Progenitor cell of endocrine pancreas (in vitro differentiated cells): ENCODE data around the gene ADAM12. TPM values are rescaled to one million over a fixed set of nuclear protein-coding genes. Genes with fewer than 3 reads are reported as not detected.

Experiments
- DNase-seq: peaks from one replicate; pipeline ENCODE4 v3.0.0; 2021; ENCODE audit warnings: low spot score; ENCODE audit not compliant: unreplicated experiment
- H3K27ac Mint-ChIP-seq: 2 replicates; pipeline ENCODE4 v1.8.0; 2021; ENCODE audit warnings: mild to moderate bottlenecking, moderate library complexity, mixed read lengths
- H3K27me3 Mint-ChIP-seq: 2 replicates; pipeline ENCODE4 v1.8.0; 2021; ENCODE audit warnings: mixed read lengths
- H3K36me3 Mint-ChIP-seq: 2 replicates; pipeline ENCODE4 v1.8.0; 2022; ENCODE audit warnings: mixed read lengths; ENCODE audit not compliant: insufficient read depth
- H3K4me1 Mint-ChIP-seq: 2 replicates; pipeline ENCODE4 v1.8.0; 2021; ENCODE audit warnings: low read depth, mixed read lengths
- H3K4me3 Mint-ChIP-seq: 2 replicates; pipeline ENCODE4 v1.8.0; 2021; ENCODE audit warnings: low read depth, mild to moderate bottlenecking, moderate library complexity, mixed read lengths
- H3K9me3 Mint-ChIP-seq: 2 replicates; pipeline ENCODE4 v1.8.0; 2021; ENCODE audit warnings: low read depth, mixed read lengths
- total RNA-seq: library from RNA; stranded (reverse); gene quantifications from 2 replicates; pipeline ENCODE4 v1.2.1, GENCODE V29; 2021
- TF ChIP-seq, protein P1 (sequence below): fragments of 200-600 bp; sonication (generic); IDR thresholded peaks from one replicate; pipeline ENCODE4 v1.5.0; 2021; ENCODE audit warnings: antibody characterized with exemption, mild to moderate bottlenecking; ENCODE audit not compliant: unreplicated experiment

ADAM12 gene
- total RNA-seq, 1 donor from 2014 or later = 1.8 TPM

DNA sequence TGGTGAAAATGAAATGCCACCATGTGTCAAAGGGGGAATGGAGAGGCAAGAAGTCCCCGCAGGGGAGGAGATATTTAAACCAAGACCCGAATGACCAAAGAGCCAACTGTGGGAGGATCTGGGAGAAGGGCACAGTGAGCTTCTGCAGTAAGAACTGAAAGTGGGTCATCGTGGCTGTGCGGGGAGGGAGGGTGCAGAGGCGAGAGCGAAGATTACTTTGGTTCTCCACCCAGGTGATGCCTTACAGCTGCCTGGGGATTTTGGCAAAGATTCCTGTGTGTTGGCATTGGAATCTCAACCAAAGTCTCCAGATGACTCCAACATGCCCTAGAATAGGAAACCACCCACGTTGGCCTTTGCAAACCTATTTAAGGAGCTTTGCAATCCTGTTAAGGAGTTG is 44.2 kb upstream of the ADAM12 start:
- peaks cover 74% of the 10 kb centered on the region for H3K27me3 Mint-ChIP-seq
- no peak overlapping the region for H3K27ac Mint-ChIP-seq
- DNase-seq = no peak
- TF ChIP-seq, protein P1, sequence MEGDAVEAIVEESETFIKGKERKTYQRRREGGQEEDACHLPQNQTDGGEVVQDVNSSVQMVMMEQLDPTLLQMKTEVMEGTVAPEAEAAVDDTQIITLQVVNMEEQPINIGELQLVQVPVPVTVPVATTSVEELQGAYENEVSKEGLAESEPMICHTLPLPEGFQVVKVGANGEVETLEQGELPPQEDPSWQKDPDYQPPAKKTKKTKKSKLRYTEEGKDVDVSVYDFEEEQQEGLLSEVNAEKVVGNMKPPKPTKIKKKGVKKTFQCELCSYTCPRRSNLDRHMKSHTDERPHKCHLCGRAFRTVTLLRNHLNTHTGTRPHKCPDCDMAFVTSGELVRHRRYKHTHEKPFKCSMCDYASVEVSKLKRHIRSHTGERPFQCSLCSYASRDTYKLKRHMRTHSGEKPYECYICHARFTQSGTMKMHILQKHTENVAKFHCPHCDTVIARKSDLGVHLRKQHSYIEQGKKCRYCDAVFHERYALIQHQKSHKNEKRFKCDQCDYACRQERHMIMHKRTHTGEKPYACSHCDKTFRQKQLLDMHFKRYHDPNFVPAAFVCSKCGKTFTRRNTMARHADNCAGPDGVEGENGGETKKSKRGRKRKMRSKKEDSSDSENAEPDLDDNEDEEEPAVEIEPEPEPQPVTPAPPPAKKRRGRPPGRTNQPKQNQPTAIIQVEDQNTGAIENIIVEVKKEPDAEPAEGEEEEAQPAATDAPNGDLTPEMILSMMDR = no peak
- H3K9me3 Mint-ChIP-seq = no peaks in the 10 kb centered on the region
- peaks cover 3% of the 10 kb centered on the region for H3K4me1 Mint-ChIP-seq
- H3K4me3 Mint-ChIP-seq = no peak overlapping the region
- no peaks in the 10 kb centered on the region for H3K36me3 Mint-ChIP-seq

DNA sequence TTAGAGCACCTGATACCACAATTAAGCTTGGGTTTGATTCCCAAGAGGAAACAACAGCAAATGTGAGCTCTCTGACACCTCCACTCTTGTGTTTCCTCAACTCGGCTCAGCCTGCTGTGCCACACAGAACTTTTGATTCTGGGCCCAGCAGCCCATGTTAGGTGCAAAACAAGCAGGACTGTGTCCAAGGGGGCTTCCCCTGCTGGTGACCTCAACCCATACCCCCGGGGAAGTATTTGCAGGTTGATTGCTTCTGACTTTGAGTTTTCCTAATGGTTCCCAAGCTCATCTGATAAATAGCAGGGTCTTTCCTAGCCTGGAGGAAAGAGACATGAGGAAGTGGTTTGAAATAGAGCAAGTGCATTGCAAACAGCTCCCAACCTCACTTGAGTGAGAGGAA is 43.5 kb upstream of the ADAM12 start:
- DNase-seq = no peak
- Mint-ChIP-seq H3K36me3 (no peaks in the 10 kb centered on the region), H3K4me1 (peaks cover 3% of the 10 kb centered on the region), H3K4me3 (no peak overlapping the region), H3K9me3 (no peaks in the 10 kb centered on the region), H3K27me3 (peaks cover 76% of the 10 kb centered on the region), H3K27ac (no peak overlapping the region)
- TF ChIP-seq, protein P1 = no peak

DNA sequence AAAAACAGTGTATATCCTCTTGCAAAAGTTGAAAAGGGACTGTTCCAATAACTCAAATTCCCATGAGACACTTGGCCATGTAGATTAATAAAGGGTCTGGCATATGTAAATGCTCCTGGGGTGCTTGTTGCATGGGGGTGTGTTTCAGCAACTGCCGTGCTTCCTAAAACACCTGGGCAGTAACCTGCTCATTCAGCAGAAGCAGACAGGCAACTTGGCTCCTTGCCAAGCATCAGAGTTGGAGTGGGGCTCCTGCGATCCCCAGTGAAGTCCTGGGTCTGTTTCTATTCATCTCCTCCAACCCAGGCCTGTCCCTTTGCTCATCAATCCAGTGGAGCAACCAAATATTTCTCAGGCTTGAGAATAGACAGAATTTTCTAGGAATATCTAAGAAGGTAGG is 42.2 kb upstream of the ADAM12 start:
- Mint-ChIP-seq H3K4me3 (no peak overlapping the region), H3K27me3 (peaks cover 79% of the 10 kb centered on the region), H3K36me3 (no peaks in the 10 kb centered on the region), H3K9me3 (no peaks in the 10 kb centered on the region), H3K27ac (no peak overlapping the region), H3K4me1 (peaks cover 3% of the 10 kb centered on the region)
- TF ChIP-seq, protein P1 = no peak
- no peak for DNase-seq

DNA sequence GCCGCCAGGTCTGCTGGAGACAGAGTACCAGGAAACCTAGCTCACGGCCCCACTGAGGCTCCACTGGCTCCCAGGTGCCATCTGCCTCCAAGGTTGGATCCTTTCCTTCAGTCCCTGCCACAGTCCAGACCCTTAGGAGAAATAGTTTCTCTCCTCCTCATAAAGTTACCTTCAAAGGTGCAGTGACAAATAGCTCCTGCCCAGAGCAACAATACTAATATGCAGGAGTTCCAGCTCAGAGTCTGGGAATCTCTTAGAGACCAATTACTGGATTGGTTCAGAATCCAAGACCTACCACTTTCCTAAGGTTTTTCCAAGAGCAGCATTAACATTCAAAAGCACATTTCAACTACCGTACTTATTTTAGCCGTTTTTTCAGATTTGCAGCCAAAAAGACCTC is 41.0 kb upstream of the ADAM12 start:
- TF ChIP-seq, protein P1 = no peak
- DNase-seq = no peak
- no peaks in the 10 kb centered on the region for H3K36me3 Mint-ChIP-seq
- H3K27ac Mint-ChIP-seq = no peak overlapping the region
- peaks cover 4% of the 10 kb centered on the region for H3K4me1 Mint-ChIP-seq
- H3K9me3 Mint-ChIP-seq = peaks cover 2% of the 10 kb centered on the region
- H3K27me3 Mint-ChIP-seq = peaks cover 76% of the 10 kb centered on the region
- no peak overlapping the region for H3K4me3 Mint-ChIP-seq

DNA sequence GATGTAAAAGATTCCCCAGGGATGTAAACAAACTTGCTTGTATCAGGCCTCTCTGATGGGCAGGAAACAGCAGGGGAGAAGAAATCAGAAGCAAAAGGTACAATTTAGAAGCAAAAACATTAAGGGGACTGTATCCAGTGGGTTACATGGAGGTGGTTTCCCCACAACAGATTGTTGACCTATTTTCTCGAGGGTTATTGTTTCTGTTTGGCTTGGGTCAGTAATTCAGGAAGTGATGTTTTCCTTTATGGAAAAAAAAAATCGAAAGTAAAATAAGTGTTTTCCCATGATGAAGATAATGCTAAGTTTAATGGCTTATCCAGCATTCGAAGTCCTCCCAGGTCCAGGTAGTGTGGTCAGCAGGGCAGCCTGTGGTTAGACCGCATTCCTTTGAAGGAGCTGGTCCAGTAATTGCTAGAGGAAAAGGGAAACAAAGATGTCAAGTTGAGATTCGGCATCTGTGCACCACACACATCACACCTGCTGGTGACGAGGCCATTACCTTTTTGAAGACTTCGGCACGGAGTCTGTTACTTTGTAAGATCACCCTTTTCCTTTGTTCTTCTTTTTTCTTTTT is 37.3 kb upstream of the ADAM12 start:
- Mint-ChIP-seq H3K4me1 (peaks cover 3% of the 10 kb centered on the region), H3K27ac (no peak overlapping the region), H3K27me3 (peaks cover 52% of the 10 kb centered on the region), H3K4me3 (no peak overlapping the region), H3K36me3 (no peaks in the 10 kb centered on the region), H3K9me3 (peaks cover 9% of the 10 kb centered on the region)
- DNase-seq = no peak
- TF ChIP-seq, protein P1 = no peak
